K562 (cell line): ENCODE results near the gene NTRK1. TPM values are rescaled to one million over a fixed set of nuclear protein-coding genes. Genes with fewer than 3 reads are reported as not detected.

Experiments
- CHD4 ChIP-seq: fragments of 200-600 bp; sonication (generic); IDR thresholded peaks from 3 replicates; pipeline ENCODE4 v1.6.1; 2012; ENCODE audit warnings: low read depth, mild to moderate bottlenecking, mixed read lengths, low read length, inconsistent platforms; ENCODE audit not compliant: insufficient read depth, insufficient replicate concordance, poor library complexity, severe bottlenecking
- CREB1 ChIP-seq, 2 experiments: sonication (generic) in 1 of 2; formaldehyde crosslinking in 1 of 2; IDR thresholded peaks; 2 replicates each; pipeline versions ENCODE4 v1.6.1 to v1.8.0; 2012 to 2022; ENCODE audit warnings: inconsistent platforms in 1 of 2, mild to moderate bottlenecking in 1 of 2, missing genetic modification reagents in 1 of 2, moderate library complexity in 1 of 2
- EHMT2 ChIP-seq: fragments of 450-650 bp; IDR thresholded peaks from 2 replicates; pipeline ENCODE4 v1.6.1; 2018; ENCODE audit warnings: antibody characterized with exemption
- ELF2 ChIP-seq: fragments of 250-450 bp; sonication (Bioruptor Pico); IDR thresholded peaks from 2 replicates; pipeline ENCODE4 v1.5.0; 2021; ENCODE audit warnings: mild to moderate bottlenecking
- ELK1 ChIP-seq: sonication (generic); formaldehyde crosslinking; IDR thresholded peaks from 2 replicates; pipeline ENCODE4 v1.8.1; 2022; ENCODE audit warnings: missing genetic modification reagents
- EP400 ChIP-seq: fragments of 450-650 bp; IDR thresholded peaks from 2 replicates; pipeline ENCODE4 v1.6.1; 2017; ENCODE audit warnings: antibody characterized with exemption, mild to moderate bottlenecking, moderate library complexity
- ETV6 ChIP-seq, 3 experiments: fragments of 150-350 bp in 1 of 3; sonication (generic) in 1 of 3; formaldehyde crosslinking in 1 of 3; IDR thresholded peaks; 2 replicates each; pipeline versions ENCODE4 v1.6.1 to v1.8.0; 2014 to 2022; ENCODE audit warnings: borderline replicate concordance in 2 of 3, low read depth in 2 of 3, antibody characterized with exemption in 1 of 3, low read length in 1 of 3, mild to moderate bottlenecking in 1 of 3, missing genetic modification reagents in 1 of 3
- PHF21A ChIP-seq: fragments of 450-650 bp; IDR thresholded peaks from 2 replicates; pipeline ENCODE4 v1.6.1; 2017; ENCODE audit warnings: low read depth, borderline replicate concordance
- RBBP5 ChIP-seq: fragments of 200-600 bp; sonication (generic); IDR thresholded peaks from 2 replicates; pipeline ENCODE4 v1.6.1; 2012; ENCODE audit warnings: borderline replicate concordance, mild to moderate bottlenecking, low read length, control low read depth, inconsistent platforms; ENCODE audit not compliant: insufficient read depth, poor library complexity, severe bottlenecking
- SIN3A ChIP-seq, 2 experiments: fragments of 150-350 bp in 1 of 2; IDR thresholded peaks; 2 replicates each; pipeline ENCODE4 v1.6.1; 2011 to 2016; ENCODE audit warnings: borderline replicate concordance in 2 of 2, low read depth in 2 of 2, low read length in 2 of 2, mild to moderate bottlenecking in 2 of 2, moderate library complexity in 2 of 2; ENCODE audit not compliant: control insufficient read depth in 1 of 2
- SMAD3 ChIP-seq: fragments of 450-650 bp; formaldehyde crosslinking; conservative IDR thresholded peaks from 2 replicates; pipeline ENCODE4 v1.4.0; 2020; ENCODE audit warnings: mild to moderate bottlenecking
- SMAD4 ChIP-seq: fragments of 250-450 bp; sonication (Bioruptor Pico); conservative IDR thresholded peaks from 2 replicates; pipeline ENCODE4 v1.8.0; 2021; ENCODE audit warnings: inconsistent platforms, mild to moderate bottlenecking, moderate library complexity
- USF1 ChIP-seq: sonication (generic); formaldehyde crosslinking; IDR thresholded peaks from 2 replicates; pipeline ENCODE4 v1.9.0; 2022; ENCODE audit warnings: mild to moderate bottlenecking, missing genetic modification reagents
- ZNF143 ChIP-seq: sonication (generic); formaldehyde crosslinking; IDR thresholded peaks from 2 replicates; pipeline ENCODE4 v1.9.0; 2022; ENCODE audit warnings: mild to moderate bottlenecking, missing genetic modification reagents
- ZNF24 ChIP-seq: fragments of 450-650 bp; IDR thresholded peaks from 2 replicates; pipeline ENCODE4 v1.6.1; 2016
- ZNF518B ChIP-seq: fragments of 250-450 bp; sonication (Bioruptor Pico); IDR thresholded peaks from 2 replicates; pipeline ENCODE4 v1.5.0; 2021; ENCODE audit warnings: mild to moderate bottlenecking, moderate library complexity
- ZNF830 ChIP-seq: fragments of 250-450 bp; sonication (Bioruptor Pico); IDR thresholded peaks from 2 replicates; pipeline ENCODE4 v1.5.0; 2021; ENCODE audit warnings: mild to moderate bottlenecking
- polyA plus RNA-seq, 8 experiments: library from polyadenylated mRNA; depleted of rRNA in 4 of 8; stranded (reverse) in 5 of 8; unstranded in 3 of 8; fragments of >200 nt; fragmentation: Nextera tagmentation in 2 of 8; fragmentation: Illumina TruSeq in 1 of 8; extraction: Ambion mirVana in 2 of 8; extraction: Trizol in 1 of 8; gene quantifications; 2 replicates each; pipeline versions ENCODE4 v1.2.1 to v1.2.3, GENCODE V29; 2011 to 2014; ENCODE audit warnings: inconsistent platforms in 1 of 8, missing spikeins in 1 of 8
- total RNA-seq, 7 experiments: library from RNA; depleted of rRNA in 6 of 7; stranded (reverse); fragments of >200 nt in 6 of 7; fragmentation: Illumina TruSeq in 2 of 7; extraction: Trizol in 2 of 7; gene quantifications; 2 replicates each; pipeline versions ENCODE4 v1.2.1 to v1.2.3, GENCODE V29; 2011 to 2021; ENCODE audit warnings: low replicate concordance in 1 of 7

NTRK1 gene
- total and polyA plus RNA-seq, 9 of the 15 experiments (the other 6 are each of a cell fraction or from before 2014, with no cell fraction given), result 0.46 to 30.0 (median 7.9) TPM

- peak; percentile 30; the same call in 1 of the 2 replicates for TF ChIP-seq ZNF24
- no peak; the same call in 1 of the 2 replicates for TF ChIP-seq ZNF143
- TF ChIP-seq ELF2, result peak; percentile 72
- TF ChIP-seq ZNF830, result no peak
- TF ChIP-seq CHD4, result no peak
- no peak for TF ChIP-seq ELK1 (CRISPR knock-in tag)
- no peak; the same call in 1 of the 2 replicates for TF ChIP-seq PHF21A
- peak; percentile 89 for TF ChIP-seq SMAD4
- TF ChIP-seq ZNF518B (CRISPR knock-in tag), result no peak
- no peak; the same call in 1 of the 2 replicates for TF ChIP-seq CREB1 (IDR thresholded peaks at IDR 0.05)
- peak; percentile 75 for TF ChIP-seq CREB1 (CRISPR knock-in tag; IDR thresholded peaks at IDR 0.05)
- peak; percentile 94 for TF ChIP-seq USF1 (CRISPR knock-in tag)
- TF ChIP-seq EHMT2, result no peak
- TF ChIP-seq ETV6 (IDR thresholded peaks at IDR 0.05; ENCODE audit: borderline replicate concordance in 1 of 2, low read depth in 2 of 2, low read length in 1 of 2), result no peak
- 0 out of 2 replicates have a peak, but pooled peaks have one; percentile 46 for TF ChIP-seq ETV6 (CRISPR knock-in tag; IDR thresholded peaks at IDR 0.05; ENCODE audit: borderline replicate concordance)
- TF ChIP-seq SIN3A (IDR thresholded peaks at IDR 0.05; ENCODE audit: borderline replicate concordance in 2 of 2, control insufficient read depth in 1 of 2, low read depth in 2 of 2, low read length in 2 of 2), result peak; percentile 66 to 75; a peak in 1 of 4 replicates
- peak; percentile 46 for TF ChIP-seq RBBP5
- TF ChIP-seq EP400, result peak; percentile 98
- TF ChIP-seq SMAD3 (CRISPR knock-in tag), result peak; percentile 40; the same call in 1 of the 2 replicates
Measured at GRCh38 chr1:156813750-156814570, 46.7 kb upstream of the NTRK1 start (continued).
